ENCODE results near the gene EMILIN3. TPM values are rescaled to one million over a fixed set of nuclear protein-coding genes. Genes with fewer than 3 reads are reported as not detected.
A peak's percentile ranks its signal among the peaks of the same experiment; 100 is the strongest.

Gene EMILIN3
- total RNA-seq, 1 experiment from 2014 or later = 1.7 TPM

- H3K9me3 ChIP-seq (ENCODE audit: low read depth, low read length, poor library complexity, severe bottlenecking) = no peaks in the 10 kb centered on the region
- peak; percentile 98 for TF ChIP-seq CTCF (conservative IDR thresholded peaks at IDR 0.05; ENCODE audit: low read depth, low read length)
- no peak for TF ChIP-seq EZH2 (IDR thresholded peaks at IDR 0.05; ENCODE audit: borderline replicate concordance, low read depth, low read length, poor library complexity, severe bottlenecking)
- ChIA-PET CTCF (interaction anchor here (0.7 to 2.6 kb wide), 10 partner anchors 23 to 377 kb away, joined by 3 to 19 read pairs (median 6); no protein-coding TSS in a partner anchor), POLR2A (ENCODE audit: low non-redundant PET) (no interaction called here)
- DNase-seq (ENCODE audit: low spot score) = peak; percentile 70
- no TSS peak for BruUV-seq (replicated peaks)
- peak overlapping the region; percentile 41 for H3K4me3 ChIP-seq (ENCODE audit: low read depth, low read length, poor library complexity, severe bottlenecking)
- H3K27ac ChIP-seq (ENCODE audit: low read depth, low read length, poor library complexity, severe bottlenecking) = no peak overlapping the region
- H3K4me1 ChIP-seq (ENCODE audit: insufficient read depth, low read length, poor library complexity, severe bottlenecking) = peaks cover 5% of the 10 kb centered on the region
- no peaks in the 10 kb centered on the region for H3K27me3 ChIP-seq (replicated peaks; ENCODE audit: insufficient read depth, low read depth, low read length, poor library complexity)
- intact Hi-C loops (cut with micrococcal nuclease; ENCODE audit: unreplicated experiment) = loop anchor here (1.0 kb wide), 3 partner anchors 167 to 372 kb away; no protein-coding TSS in a partner anchor
- no peaks in the 10 kb centered on the region for H3K36me3 ChIP-seq (ENCODE audit: insufficient read depth, low read length, poor library complexity, severe bottlenecking)
Observed at GRCh38 chr20:41339957-41340326, 26.7 kb downstream of the EMILIN3 start.

GRCh38 chr20:41336711-41337492, 29.7 kb downstream of the EMILIN3 start:
- peaks cover 5% of the 10 kb centered on the region for H3K4me1 ChIP-seq (ENCODE audit: insufficient read depth, low read length, poor library complexity, severe bottlenecking)
- ChIA-PET CTCF (no interaction called here), POLR2A (ENCODE audit: low non-redundant PET) (no interaction called here)
- no peaks in the 10 kb centered on the region for H3K27me3 ChIP-seq (replicated peaks; ENCODE audit: insufficient read depth, low read depth, low read length, poor library complexity)
- no TSS peak for BruUV-seq (replicated peaks)
- no peak for DNase-seq (ENCODE audit: low spot score)
- H3K4me3 ChIP-seq (ENCODE audit: low read depth, low read length, poor library complexity, severe bottlenecking) = no peak overlapping the region
- H3K36me3 ChIP-seq (ENCODE audit: insufficient read depth, low read length, poor library complexity, severe bottlenecking) = no peaks in the 10 kb centered on the region
- H3K9me3 ChIP-seq (ENCODE audit: low read depth, low read length, poor library complexity, severe bottlenecking) = no peaks in the 10 kb centered on the region
- intact Hi-C loops (cut with micrococcal nuclease; ENCODE audit: unreplicated experiment) = no loop called here
- H3K27ac ChIP-seq (ENCODE audit: low read depth, low read length, poor library complexity, severe bottlenecking) = no peak overlapping the region
- TF ChIP-seq CTCF (conservative IDR thresholded peaks at IDR 0.05; ENCODE audit: low read depth, low read length) = no peak
- TF ChIP-seq EZH2 (IDR thresholded peaks at IDR 0.05; ENCODE audit: borderline replicate concordance, low read depth, low read length, poor library complexity, severe bottlenecking) = no peak

GRCh38 chr20:41335591-41335990, 31.0 kb downstream of the EMILIN3 start:
- TF ChIP-seq CTCF (conservative IDR thresholded peaks at IDR 0.05; ENCODE audit: low read depth, low read length) = no peak
- TF ChIP-seq EZH2 (IDR thresholded peaks at IDR 0.05; ENCODE audit: borderline replicate concordance, low read depth, low read length, poor library complexity, severe bottlenecking) = no peak
- H3K9me3 ChIP-seq (ENCODE audit: low read depth, low read length, poor library complexity, severe bottlenecking) = no peaks in the 10 kb centered on the region
- peaks cover 5% of the 10 kb centered on the region for H3K4me1 ChIP-seq (ENCODE audit: insufficient read depth, low read length, poor library complexity, severe bottlenecking)
- H3K36me3 ChIP-seq (ENCODE audit: insufficient read depth, low read length, poor library complexity, severe bottlenecking) = no peaks in the 10 kb centered on the region
- no peaks in the 10 kb centered on the region for H3K27me3 ChIP-seq (replicated peaks; ENCODE audit: insufficient read depth, low read depth, low read length, poor library complexity)
- ChIA-PET POLR2A (ENCODE audit: low non-redundant PET) (no interaction called here), CTCF (no interaction called here)
- H3K4me3 ChIP-seq (ENCODE audit: low read depth, low read length, poor library complexity, severe bottlenecking) = no peak overlapping the region
- no peak for DNase-seq (ENCODE audit: low spot score)
- no TSS peak for BruUV-seq (replicated peaks)
- intact Hi-C loops (cut with micrococcal nuclease; ENCODE audit: unreplicated experiment) = no loop called here
- H3K27ac ChIP-seq (ENCODE audit: low read depth, low read length, poor library complexity, severe bottlenecking) = no peak overlapping the region
